Fibroblast of lung (primary cell): ENCODE data around the gene RHEB. TPM values are rescaled to one million over a fixed set of nuclear protein-coding genes. Genes with fewer than 3 reads are reported as not detected.

Experiments used
- DNase-seq, 2 donors: peaks; one replicate each; pipeline versions ENCODE4 v3.0.0 to v3.0.0-alpha.2; 2010; ENCODE audit warnings: low read depth in 2 of 2
- H2AFZ ChIP-seq: 2 replicates; pipeline ENCODE4 v1.5.1; 2012; ENCODE audit warnings: low read length, control low read depth, inconsistent platforms
- H3K27ac ChIP-seq: 2 replicates; pipeline ENCODE4 v1.5.1; 2011; ENCODE audit warnings: low read length, control low read depth; ENCODE audit not compliant: insufficient read depth
- H3K27me3 ChIP-seq: 2 replicates; pipeline ENCODE4 v1.5.1; 2011; ENCODE audit warnings: mild to moderate bottlenecking, low read length; ENCODE audit not compliant: control insufficient read depth, insufficient read depth
- H3K36me3 ChIP-seq: 2 replicates; pipeline ENCODE4 v1.5.1; 2011; ENCODE audit warnings: low read length; ENCODE audit not compliant: control insufficient read depth, insufficient read depth
- H3K4me1 ChIP-seq: 2 replicates; pipeline ENCODE4 v1.5.1; 2011; ENCODE audit warnings: low read length; ENCODE audit not compliant: control insufficient read depth, insufficient read depth; ENCODE audit errors: extremely low read depth
- H3K4me2 ChIP-seq: 2 replicates; pipeline ENCODE4 v1.5.1; 2011; ENCODE audit warnings: low read length, control low read depth; ENCODE audit not compliant: insufficient read depth; ENCODE audit errors: extremely low read depth
- H3K4me3 ChIP-seq, 4 experiments: fragments of 200-600 bp in 1 of 4; sonication (generic) in 1 of 4; replicated peaks in 1 of 4; 2 replicates each; pipeline ENCODE4 v1.5.1; 2011 to 2016; ENCODE audit warnings: low read length in 4 of 4, low read depth in 3 of 4, mild to moderate bottlenecking in 3 of 4, control low read depth in 2 of 4, inconsistent platforms in 1 of 4, mixed read lengths in 1 of 4; ENCODE audit not compliant: insufficient read depth in 1 of 4; ENCODE audit errors: control extremely low read depth in 1 of 4
- H3K79me2 ChIP-seq: 2 replicates; pipeline ENCODE4 v1.5.1; 2012; ENCODE audit warnings: mild to moderate bottlenecking, low read length, inconsistent platforms; ENCODE audit not compliant: control insufficient read depth, insufficient read depth
- H3K9ac ChIP-seq: 2 replicates; pipeline ENCODE4 v1.5.1; 2011; ENCODE audit warnings: mild to moderate bottlenecking, low read length, control low read depth; ENCODE audit not compliant: insufficient read depth
- H3K9me3 ChIP-seq: 2 replicates; pipeline ENCODE4 v1.5.1; 2012; ENCODE audit warnings: low read depth, low read length; ENCODE audit not compliant: control insufficient read depth, insufficient read depth
- H4K20me1 ChIP-seq: 2 replicates; pipeline ENCODE4 v1.5.1; 2011; ENCODE audit warnings: low read length; ENCODE audit not compliant: control insufficient read depth, insufficient read depth; ENCODE audit errors: extremely low read depth
- CTCF ChIP-seq, 2 donors: IDR thresholded peaks in 1 of 2; conservative IDR thresholded peaks in 1 of 2; 1 replicate in 1 of 2; 2 replicates in 1 of 2; pipeline ENCODE4 v1.5.1; 2011 to 2012; ENCODE audit warnings: low read length in 2 of 2, control low read depth in 1 of 2, inconsistent platforms in 1 of 2, low read depth in 1 of 2, mild to moderate bottlenecking in 1 of 2
- EZH2 ChIP-seq: IDR thresholded peaks from 2 replicates; pipeline ENCODE4 v1.5.1; 2012; ENCODE audit warnings: low read length, control low read depth, mild to moderate bottlenecking; ENCODE audit errors: missing control alignments
- polyA plus RNA-seq, 2 donors: library from polyadenylated mRNA; depleted of rRNA in 1 of 2; stranded (reverse) in 1 of 2; unstranded in 1 of 2; fragments of >200 nt; gene quantifications; 2 replicates each; pipeline ENCODE4 v1.2.1, GENCODE V29; 2011 to 2012; ENCODE audit warnings: missing spikeins in 1 of 2
- total RNA-seq: library from RNA; depleted of rRNA; stranded (reverse); fragments of >200 nt; gene quantifications from 2 replicates; pipeline ENCODE4 v1.2.1, GENCODE V29; 2014

Gene RHEB
- total and polyA plus RNA-seq, 2 donors (not counting 1 experiment from before 2014, with no cell fraction given): 81.4 to 135 TPM

DNA sequence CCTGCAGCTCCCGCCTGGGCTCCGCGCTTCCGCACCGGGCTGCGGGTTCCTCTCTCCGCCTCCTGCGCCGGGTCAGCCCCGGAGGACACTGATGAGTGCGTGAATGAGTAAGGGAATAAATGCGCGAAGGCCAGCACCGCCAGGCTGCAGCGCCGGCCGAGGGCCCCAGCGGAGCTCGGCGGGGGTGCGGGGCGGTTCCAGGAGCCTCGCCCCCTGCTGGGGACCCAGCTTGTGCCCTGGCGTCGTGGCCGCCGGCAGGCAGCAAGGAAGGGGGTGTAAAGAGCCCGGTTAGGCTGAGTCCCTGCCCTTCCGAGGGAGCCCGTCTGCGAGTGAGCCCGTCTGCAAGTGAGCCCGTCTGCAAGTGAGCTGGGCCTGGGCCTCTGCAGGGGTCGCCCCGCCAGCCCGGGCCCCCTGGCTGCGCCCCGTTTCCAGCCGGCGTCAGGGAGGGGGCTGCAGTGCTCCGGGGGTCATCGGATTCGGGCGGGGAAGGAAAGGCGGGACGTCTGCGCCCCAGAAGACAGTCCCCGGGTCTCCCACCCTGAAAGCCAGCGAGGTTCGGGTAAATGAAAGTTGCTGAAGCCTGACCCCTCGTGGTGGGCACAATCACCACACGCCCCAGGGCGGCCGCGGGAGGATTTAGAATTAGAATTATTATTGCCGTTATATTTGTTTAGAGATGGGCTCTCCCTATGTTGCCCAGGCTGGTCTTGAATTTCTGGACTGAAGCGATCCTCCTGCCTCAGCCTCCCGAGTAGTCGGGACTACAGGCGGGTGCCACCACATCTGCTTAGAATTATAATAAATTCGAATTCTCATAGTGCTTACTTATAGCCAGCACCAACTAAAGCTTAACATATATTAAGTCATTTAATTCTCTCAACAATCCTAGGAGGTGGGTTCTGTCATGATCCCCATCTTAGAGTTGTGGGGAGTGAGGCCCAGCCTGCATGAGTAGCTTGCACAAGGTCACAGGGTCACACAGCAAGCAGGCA is 71.1 kb downstream of the RHEB start:
- no peaks in the 10 kb centered on the region for H3K36me3 ChIP-seq
- DNase-seq: peak; percentile 49 to 68
- peak overlapping the region; percentile 53 for H3K9ac ChIP-seq
- H3K27ac ChIP-seq: peak overlapping the region; percentile 33
- H3K79me2 ChIP-seq: no peaks in the 10 kb centered on the region
- H3K9me3 ChIP-seq: no peaks in the 10 kb centered on the region
- TF ChIP-seq CTCF (conservative IDR thresholded peaks at IDR 0.05 in 1 of 2, IDR thresholded peaks at IDR 0.05 in 1 of 2; ENCODE audit: low read depth in 1 of 2, low read length in 2 of 2) (peak; percentile 65 to 73), EZH2 (no peak)
- no peaks in the 10 kb centered on the region for H3K4me1 ChIP-seq
- H3K27me3 ChIP-seq: no peaks in the 10 kb centered on the region
- no peaks in the 10 kb centered on the region for H4K20me1 ChIP-seq
- peak overlapping the region; percentile 22 to 56 (median 30) for H3K4me3 ChIP-seq
- peak overlapping the region; percentile 9 for H3K4me2 ChIP-seq
- peak overlapping the region; percentile 71 for H2AFZ ChIP-seq

- H3K27ac ChIP-seq: peak overlapping the region; percentile 33
- TF ChIP-seq CTCF (conservative IDR thresholded peaks at IDR 0.05 in 1 of 2, IDR thresholded peaks at IDR 0.05 in 1 of 2; ENCODE audit: low read depth in 1 of 2, low read length in 2 of 2) (no peak), EZH2 (no peak)
- no peaks in the 10 kb centered on the region for H3K79me2 ChIP-seq
- no peaks in the 10 kb centered on the region for H3K36me3 ChIP-seq
- no peaks in the 10 kb centered on the region for H4K20me1 ChIP-seq
- DNase-seq: no peak
- no peak overlapping the region for H3K9ac ChIP-seq
- H3K9me3 ChIP-seq: no peaks in the 10 kb centered on the region
- H3K4me2 ChIP-seq: peak overlapping the region; percentile 9
- no peaks in the 10 kb centered on the region for H3K27me3 ChIP-seq
- peak overlapping the region; percentile 71 for H2AFZ ChIP-seq
- peak overlapping the region in 3 of 4 experiments; percentile 22 to 56 (median 23) for H3K4me3 ChIP-seq
- H3K4me1 ChIP-seq: no peaks in the 10 kb centered on the region
Measured at GRCh38 chr7:151447901-151448260, 71.8 kb downstream of the RHEB start.

GRCh38 chr7:151447312-151447711 is 72.4 kb downstream of the RHEB start:
- Histone ChIP-seq H3K36me3 (no peaks in the 10 kb centered on the region), H3K9ac (no peak overlapping the region), H3K4me2 (no peak overlapping the region), H3K27me3 (no peaks in the 10 kb centered on the region), H3K9me3 (no peaks in the 10 kb centered on the region), H3K4me1 (no peaks in the 10 kb centered on the region), H4K20me1 (no peaks in the 10 kb centered on the region), H3K79me2 (no peaks in the 10 kb centered on the region), H3K4me3 (no peak overlapping the region), H3K27ac (no peak overlapping the region), H2AFZ (no peak overlapping the region)
- TF ChIP-seq CTCF (conservative IDR thresholded peaks at IDR 0.05 in 1 of 2, IDR thresholded peaks at IDR 0.05 in 1 of 2; ENCODE audit: low read depth in 1 of 2, low read length in 2 of 2) (no peak), EZH2 (no peak)
- DNase-seq: no peak
